ENCODE measurements around the gene LTBR. TPM values are rescaled to one million over a fixed set of nuclear protein-coding genes. Genes with fewer than 3 reads are reported as not detected.

LTBR gene
- total RNA-seq = 40.0 and 40.4 TPM in 2 replicates

GRCh38 chr12:6383572-6384498 lies at the start of gene LTBR:
TSS of gene LTBR (plus strand) at chr12:6384162. CDS start at chr12:6384359, 197 bp downstream.

GRCh38 chr12:6341417-6342139 lies 42.4 kb upstream of the LTBR start, which contains the start of gene TNFRSF1A:
TSS of gene TNFRSF1A (minus strand) at chr12:6342076. CDS start at chr12:6341814, 262 bp downstream.

GRCh38 chr12:6375269-6376078 lies 8.5 kb upstream of the LTBR start, which contains the start of gene SCNN1A:
TSS of gene SCNN1A (minus strand) at chr12:6375563. CDS start at chr12:6374783, 780 bp downstream.

Other genes with a start within 250 kb of the LTBR start
- gene CD9, start 183.8 kb upstream of the LTBR start, total RNA-seq = 283 and 455 TPM in 2 replicates
- 0.09 and 0.63 TPM in 2 replicates for gene PLEKHG6, start 73.5 kb upstream of the LTBR start, total RNA-seq
- 104 and 106 TPM in 2 replicates for gene TNFRSF1A, start 42.1 kb upstream of the LTBR start, total RNA-seq
- gene SCNN1A, start 8.6 kb upstream of the LTBR start, total RNA-seq = 0.16 and 0.34 TPM in 2 replicates
- 0.34 TPM in 1 of 2 replicates, not detected in the other for gene CD27, start 60.8 kb downstream of the LTBR start, total RNA-seq
- 11.0 and 15.4 TPM in 2 replicates for gene TAPBPL, start 67.9 kb downstream of the LTBR start, total RNA-seq
- 17.0 and 18.9 TPM in 2 replicates for gene VAMP1, start 86.5 kb downstream of the LTBR start, total RNA-seq
- 115 and 174 TPM in 2 replicates for gene MRPL51, start 109.1 kb downstream of the LTBR start, total RNA-seq
- gene NCAPD2, start 109.9 kb downstream of the LTBR start, total RNA-seq = 16.9 and 28.1 TPM in 2 replicates
- 6,052 and 6,940 TPM in 2 replicates for gene GAPDH, start 150.4 kb downstream of the LTBR start, total RNA-seq
- 15.8 and 25.7 TPM in 2 replicates for gene IFFO1, start 171.9 kb downstream of the LTBR start, total RNA-seq
- 9.5 and 10.9 TPM in 2 replicates for gene NOP2, start 184.1 kb downstream of the LTBR start, total RNA-seq
- gene CHD4, start 223.2 kb downstream of the LTBR start, total RNA-seq = 177 and 244 TPM in 2 replicates